ENCODE measurements around the gene CBL. TPM values are rescaled to one million over a fixed set of nuclear protein-coding genes. Genes with fewer than 3 reads are reported as not detected.

CBL gene
- total RNA-seq, 2 donors from 2014 or later, result 10.8 to 16.4 TPM

DNA sequence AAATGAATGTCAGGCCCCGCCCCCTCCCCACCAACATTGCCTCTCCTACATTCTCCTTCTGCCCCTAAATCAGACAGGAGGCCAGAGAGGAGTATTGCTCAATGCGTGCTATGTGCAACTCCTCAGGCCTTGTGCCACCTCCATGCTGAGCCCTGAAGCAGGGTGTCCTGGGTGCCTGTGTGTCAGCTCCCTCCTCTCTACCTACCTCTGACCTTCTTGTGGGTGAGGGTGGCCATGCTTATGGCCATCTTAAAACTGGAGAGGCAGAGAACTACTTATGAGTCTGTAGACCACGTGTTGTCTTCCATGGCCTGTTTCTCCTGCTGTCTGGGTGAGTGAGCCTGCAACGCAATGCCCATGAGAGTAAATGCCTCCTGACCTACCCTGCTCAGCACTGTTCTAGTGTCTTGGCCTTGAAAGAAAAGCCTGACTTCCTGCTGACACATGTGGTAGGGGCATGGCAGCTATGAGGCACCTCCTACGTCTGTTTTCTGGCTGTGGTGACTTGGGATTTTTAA is 100.3 kb downstream of the CBL start:
- Histone ChIP-seq H3K27ac (no peak overlapping the region), H3K4me3 (no peak overlapping the region), H3K36me3 (no peaks in the 10 kb centered on the region), H3K9me3 (no peaks in the 10 kb centered on the region), H3K4me1 (no peaks in the 10 kb centered on the region), H3K27me3 (no peaks in the 10 kb centered on the region), H3K9ac (ENCODE audit: low read depth in 2 of 2, low read length in 2 of 2) (no peak overlapping the region)
- intact Hi-C loops (cut with DNase I), result no loop called here
- TF ChIP-seq CTCF (IDR thresholded peaks at IDR 0.05), result no peak
- DNase-seq, result no peak

DNA sequence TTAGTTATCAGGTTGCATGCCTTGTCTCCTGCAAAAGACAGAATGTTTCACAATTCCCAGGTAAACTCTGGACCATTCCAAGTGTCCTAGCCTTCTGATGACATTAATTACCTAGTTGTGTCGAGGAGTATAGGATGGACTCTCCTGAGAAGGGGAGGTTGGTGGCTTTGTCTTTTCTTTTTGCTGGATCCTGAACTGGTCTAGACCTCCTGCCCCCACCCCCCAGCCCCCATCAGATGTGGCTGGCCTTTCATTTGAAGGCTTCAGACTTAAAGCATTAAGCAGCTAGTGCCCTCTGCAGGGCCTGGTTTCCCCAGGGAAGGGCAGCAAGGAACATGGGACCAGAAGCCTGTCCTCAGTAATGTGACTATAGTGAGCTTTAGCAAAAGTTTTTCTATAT is 101.1 kb downstream of the CBL start:
- no peak for TF ChIP-seq CTCF (IDR thresholded peaks at IDR 0.05)
- Histone ChIP-seq H3K4me1 (no peaks in the 10 kb centered on the region), H3K9ac (ENCODE audit: low read depth in 2 of 2, low read length in 2 of 2) (no peak overlapping the region), H3K27me3 (no peaks in the 10 kb centered on the region), H3K9me3 (no peaks in the 10 kb centered on the region), H3K27ac (no peak overlapping the region), H3K36me3 (no peaks in the 10 kb centered on the region), H3K4me3 (no peak overlapping the region)
- no peak for DNase-seq
- intact Hi-C loops (cut with DNase I), result no loop called here

- no peak overlapping the region for H3K27ac ChIP-seq
- H3K9me3 ChIP-seq, result no peaks in the 10 kb centered on the region
- DNase-seq, result no peak
- H3K9ac ChIP-seq (ENCODE audit: low read depth in 2 of 2, low read length in 2 of 2), result no peak overlapping the region
- TF ChIP-seq CTCF (IDR thresholded peaks at IDR 0.05), result no peak
- intact Hi-C loops (cut with DNase I), result no loop called here
- H3K4me3 ChIP-seq, result no peak overlapping the region
- H3K36me3 ChIP-seq, result no peaks in the 10 kb centered on the region
- no peaks in the 10 kb centered on the region for H3K27me3 ChIP-seq
- H3K4me1 ChIP-seq, result no peaks in the 10 kb centered on the region
Measured at GRCh38 chr11:119307974-119308373, 101.8 kb downstream of the CBL start.

DNA sequence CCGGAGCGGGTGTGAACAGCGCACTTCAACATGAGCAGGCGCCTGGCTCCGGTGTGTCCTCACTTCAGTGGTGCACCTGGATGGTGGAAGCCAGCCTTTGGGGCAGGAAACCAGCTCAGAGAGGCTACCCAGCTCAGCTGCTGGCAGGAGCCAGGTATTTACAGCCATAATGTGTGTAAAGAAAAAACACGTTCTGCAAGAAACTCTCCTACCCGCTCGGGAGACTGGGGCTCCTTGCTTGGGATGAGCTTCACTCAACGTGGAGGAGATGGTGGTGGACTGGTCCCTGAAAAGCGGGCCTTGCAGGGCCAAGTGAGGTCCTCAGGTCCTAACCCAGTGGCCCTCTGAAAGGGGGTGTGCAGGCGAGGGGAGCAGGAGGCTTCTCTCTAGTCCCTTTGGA is 103.3 kb downstream of the CBL start:
- Histone ChIP-seq H3K4me3 (no peak overlapping the region), H3K27ac (no peak overlapping the region), H3K9ac (ENCODE audit: low read depth in 2 of 2, low read length in 2 of 2) (no peak overlapping the region), H3K36me3 (no peaks in the 10 kb centered on the region), H3K9me3 (no peaks in the 10 kb centered on the region), H3K27me3 (peaks cover under 1% of the 10 kb centered on the region), H3K4me1 (no peaks in the 10 kb centered on the region)
- no peak for DNase-seq
- intact Hi-C loops (cut with DNase I), result no loop called here
- no peak for TF ChIP-seq CTCF (IDR thresholded peaks at IDR 0.05)

- Histone ChIP-seq H3K36me3 (no peaks in the 10 kb centered on the region), H3K9me3 (no peaks in the 10 kb centered on the region), H3K4me1 (peaks cover 3% of the 10 kb centered on the region), H3K27me3 (peaks cover 6% of the 10 kb centered on the region), H3K27ac (no peak overlapping the region), H3K9ac (ENCODE audit: low read depth in 2 of 2, low read length in 2 of 2) (no peak overlapping the region), H3K4me3 (no peak overlapping the region)
- no peak for TF ChIP-seq CTCF (IDR thresholded peaks at IDR 0.05)
- intact Hi-C loops (cut with DNase I), result no loop called here
- DNase-seq, result no peak
Measured at GRCh38 chr11:119309953-119310681, 104.0 kb downstream of the CBL start.
